ENCODE results near the gene EPHB3. TPM values are rescaled to one million over a fixed set of nuclear protein-coding genes. Genes with fewer than 3 reads are reported as not detected.

Gene EPHB3
- total RNA-seq, result 1.6 TPM
- long read RNA-seq, full-length matches to known transcripts, result 3 of 6 reads
- long read RNA-seq, partial matches to known transcripts, result 2 of 6 reads
- long read RNA-seq, other reads (novel, unspliced or antisense), result 1 of 6 reads

DNA sequence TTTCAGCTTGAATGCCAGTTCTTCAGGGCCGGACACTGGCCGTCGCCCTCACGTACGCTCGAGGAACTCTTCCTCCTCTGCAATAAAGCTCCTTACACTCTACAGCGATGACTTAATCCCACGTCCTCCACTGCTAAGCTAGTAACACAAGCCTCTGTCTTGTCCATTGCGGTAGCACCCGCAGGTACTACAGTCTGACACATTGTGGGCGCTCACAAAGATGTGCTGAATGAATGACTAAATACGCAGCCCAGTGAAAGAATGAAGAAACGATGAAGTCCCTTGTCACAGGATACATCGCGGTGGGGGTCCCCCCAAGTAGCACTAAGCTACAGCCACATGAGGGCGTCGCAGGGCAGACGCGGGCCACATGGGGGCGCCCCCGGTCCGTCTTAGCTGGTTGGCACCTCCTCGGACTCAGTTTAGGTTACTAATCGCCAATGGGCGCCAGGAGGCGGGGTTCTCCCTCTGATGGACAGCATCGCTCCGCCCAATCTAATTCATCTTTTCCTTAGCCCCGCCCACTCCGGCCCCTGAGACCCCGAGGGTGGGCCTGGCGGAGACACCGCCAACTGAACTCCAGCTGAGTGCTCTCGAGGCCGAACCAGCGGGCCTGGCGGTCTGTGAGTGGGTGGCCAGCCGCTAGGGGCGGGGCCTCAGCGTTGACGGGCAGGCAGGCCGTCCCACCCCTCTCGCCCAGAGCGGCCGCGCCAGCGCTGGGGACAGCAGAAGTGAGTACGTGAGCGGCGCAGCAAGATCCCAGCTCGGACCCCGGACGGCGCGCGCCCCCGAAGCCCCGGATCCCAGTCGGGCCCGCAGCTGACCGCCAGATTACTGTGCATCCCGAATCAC, at the start of gene EPHB3:
TSS of gene EPHB3 (plus strand) at position 725 of the 852 bp plus-strand sequence. CDS start 451 bp downstream, outside the sequence.
- peak; percentile 99 for DNase-seq (ENCODE audit: missing footprints)
- intact Hi-C loops (cut with DNase I), result loop anchor here (1.0 kb wide), 2 partner anchors 166 to 216 kb away; no protein-coding TSS in a partner anchor
- peak; percentile 98 for ATAC-seq

DNA sequence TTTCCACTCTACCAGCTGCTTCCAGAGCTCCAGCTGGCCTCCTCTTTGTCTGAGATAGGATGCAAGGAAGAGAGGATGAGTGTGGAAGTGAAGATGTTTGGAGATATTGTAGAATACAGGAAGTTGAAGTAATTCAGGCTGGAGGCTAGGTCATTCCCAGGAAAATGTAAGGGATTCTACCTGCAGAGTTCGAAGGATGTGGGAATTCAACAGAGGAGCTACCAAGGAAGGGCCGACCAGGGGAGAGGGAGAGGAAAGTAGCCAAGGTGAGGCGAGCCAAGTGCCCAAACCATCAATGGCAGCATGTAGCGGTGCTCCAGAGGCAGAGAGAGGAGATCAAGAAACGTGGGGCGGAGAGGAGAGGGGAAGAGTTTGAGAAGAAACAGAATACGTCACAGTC, 49.0 kb upstream of the EPHB3 start:
- ATAC-seq (no peak), DNase-seq (ENCODE audit: missing footprints) (no peak)
- intact Hi-C loops (cut with DNase I), result loop anchor here (1.0 to 2.0 kb wide), 2 partner anchors 94 to 141 kb away; no protein-coding TSS in a partner anchor

- DNase-seq (ENCODE audit: missing footprints), result peak; percentile 90
- peak; percentile 98 for ATAC-seq
- intact Hi-C loops (cut with DNase I), result loop anchor here (1.0 to 2.0 kb wide), 2 partner anchors 95 to 142 kb away; no protein-coding TSS in a partner anchor
Observed at GRCh38 chr3:184513276-184514170, 48.1 kb upstream of the EPHB3 start.

- peak; percentile 9 for ATAC-seq
- intact Hi-C loops (cut with DNase I), result no loop called here
Observed at GRCh38 chr3:184514171-184514490, 47.5 kb upstream of the EPHB3 start.

DNA sequence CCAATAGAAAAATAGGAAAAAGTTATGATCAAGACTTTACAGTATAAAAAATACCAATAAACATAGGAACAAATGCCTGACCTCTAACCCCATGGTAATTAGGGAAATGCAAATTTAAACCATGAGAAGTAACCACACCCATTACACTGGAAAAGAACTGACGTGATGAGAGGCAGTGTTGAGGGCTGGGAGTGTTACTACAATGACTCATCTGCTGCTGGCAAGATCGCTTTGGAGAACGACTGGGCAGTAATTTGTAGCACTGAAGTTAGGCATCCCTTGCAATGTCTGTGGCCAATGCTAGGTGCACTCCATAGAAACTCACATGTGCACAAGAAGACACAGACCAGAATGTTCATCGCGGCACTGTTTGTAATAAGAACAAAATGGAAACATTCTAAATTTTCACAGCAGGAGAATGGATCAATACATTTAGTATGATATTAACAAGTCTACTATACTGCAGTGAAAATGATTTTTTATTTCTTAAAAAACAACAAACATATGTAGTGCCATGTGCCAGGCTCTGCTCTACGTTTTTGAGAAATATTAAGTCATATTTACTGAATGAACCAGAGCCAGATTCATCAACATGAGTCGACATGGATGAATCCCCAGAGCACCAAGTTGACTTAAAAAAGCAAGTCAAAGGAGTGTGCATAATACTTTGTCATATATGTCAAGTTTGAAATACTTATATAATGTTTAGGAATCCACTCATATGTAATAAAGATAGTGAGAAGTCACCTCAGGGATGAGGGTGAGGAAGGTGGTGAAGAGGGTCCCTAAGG, 37.6 kb upstream of the EPHB3 start:
- intact Hi-C loops (cut with DNase I), result no loop called here
- DNase-seq (ENCODE audit: missing footprints) (no peak), ATAC-seq (no peak)

More at GRCh38 chr3:184514171-184514490, 47.5 kb upstream of the EPHB3 start:
- DNase-seq (ENCODE audit: missing footprints), result no peak

- intact Hi-C loops (cut with DNase I), result no loop called here
- DNase-seq (ENCODE audit: missing footprints), result no peak
- no peak for ATAC-seq
Observed at GRCh38 chr3:184524981-184525336, 36.6 kb upstream of the EPHB3 start.

GRCh38 chr3:184525337-184526087, 36.1 kb upstream of the EPHB3 start:
- peak; percentile 65 for DNase-seq (ENCODE audit: missing footprints)
- intact Hi-C loops (cut with DNase I), result no loop called here
- peak; percentile 8 for ATAC-seq

GRCh38 chr3:184526088-184526433, 35.5 kb upstream of the EPHB3 start:
- ATAC-seq (no peak), DNase-seq (ENCODE audit: missing footprints) (no peak)
- intact Hi-C loops (cut with DNase I), result no loop called here

DNA sequence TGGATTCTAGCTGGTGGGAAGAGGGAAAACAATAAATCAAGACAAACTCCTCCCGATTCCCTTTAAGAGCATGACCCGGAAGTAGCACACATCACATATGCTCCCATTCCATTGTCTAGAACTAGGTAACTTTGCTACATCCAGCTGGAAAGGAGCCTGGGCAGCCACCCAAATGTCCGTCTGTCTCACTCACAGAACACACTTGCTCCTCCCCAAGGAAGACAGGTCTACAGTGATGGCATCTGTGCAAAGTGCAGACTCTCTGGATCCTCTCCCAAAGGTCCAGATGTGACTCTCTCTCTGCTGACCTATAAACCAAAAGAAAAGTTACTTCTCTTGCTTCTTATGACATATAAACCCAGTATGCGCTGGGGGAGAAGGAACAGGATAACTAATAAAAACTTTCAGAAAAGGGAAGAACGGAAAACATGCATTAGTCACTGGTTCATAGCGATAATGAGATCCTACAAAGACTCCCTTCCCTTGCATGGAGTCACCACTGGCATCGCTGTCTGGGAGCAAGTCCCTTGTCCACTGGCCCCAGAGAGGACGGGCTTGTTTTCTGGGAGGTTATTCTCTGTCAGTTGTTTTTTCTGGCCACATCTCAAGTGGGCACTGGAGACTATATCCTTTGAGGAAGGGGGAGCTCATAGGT, 29.8 kb upstream of the EPHB3 start:
- DNase-seq (ENCODE audit: missing footprints) (no peak), ATAC-seq (no peak)
- intact Hi-C loops (cut with DNase I), result no loop called here

DNA sequence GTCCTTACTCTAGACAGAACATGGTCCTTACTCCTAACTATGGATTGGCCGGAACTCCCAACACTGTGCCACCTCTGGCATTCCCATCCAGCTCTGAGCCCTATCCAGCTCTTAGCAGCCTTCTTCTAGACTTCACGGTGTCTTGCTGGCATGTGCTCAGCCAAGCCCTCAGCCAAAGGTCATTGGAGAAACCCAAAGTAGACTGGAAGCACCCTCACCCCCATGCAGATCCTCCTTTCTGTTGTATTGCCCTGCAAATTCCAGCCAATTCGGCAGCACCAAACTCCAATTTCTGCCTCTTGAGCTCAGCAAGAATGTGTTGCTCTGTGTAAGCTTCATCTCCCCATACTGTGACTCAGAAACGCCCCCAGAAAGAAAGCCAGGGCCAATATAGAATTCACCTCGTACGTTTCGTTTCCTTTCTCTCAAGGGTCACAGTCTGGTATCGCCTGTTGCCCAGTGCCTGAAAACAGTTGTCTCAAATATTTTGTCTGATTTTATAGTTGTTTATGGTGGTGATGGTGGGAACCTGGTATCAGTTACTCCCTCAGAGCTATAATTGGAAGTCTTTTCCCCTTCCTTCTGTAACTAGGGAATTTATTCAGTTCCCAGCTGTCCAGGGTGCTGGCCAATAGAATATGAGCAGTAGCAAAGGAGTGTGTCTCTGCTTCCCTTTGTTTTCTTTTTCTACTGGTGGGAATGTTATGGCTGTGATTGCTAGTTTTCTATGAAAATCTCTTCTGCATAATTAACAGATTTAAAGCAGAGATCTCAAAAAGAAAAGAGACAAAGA, 28.4 kb upstream of the EPHB3 start:
- intact Hi-C loops (cut with DNase I), result no loop called here
- DNase-seq (ENCODE audit: missing footprints) (no peak), ATAC-seq (no peak)

GRCh38 chr3:184537885-184538665, 23.5 kb upstream of the EPHB3 start:
- intact Hi-C loops (cut with DNase I), result no loop called here
- DNase-seq (ENCODE audit: missing footprints), result no peak
- no peak for ATAC-seq

DNA sequence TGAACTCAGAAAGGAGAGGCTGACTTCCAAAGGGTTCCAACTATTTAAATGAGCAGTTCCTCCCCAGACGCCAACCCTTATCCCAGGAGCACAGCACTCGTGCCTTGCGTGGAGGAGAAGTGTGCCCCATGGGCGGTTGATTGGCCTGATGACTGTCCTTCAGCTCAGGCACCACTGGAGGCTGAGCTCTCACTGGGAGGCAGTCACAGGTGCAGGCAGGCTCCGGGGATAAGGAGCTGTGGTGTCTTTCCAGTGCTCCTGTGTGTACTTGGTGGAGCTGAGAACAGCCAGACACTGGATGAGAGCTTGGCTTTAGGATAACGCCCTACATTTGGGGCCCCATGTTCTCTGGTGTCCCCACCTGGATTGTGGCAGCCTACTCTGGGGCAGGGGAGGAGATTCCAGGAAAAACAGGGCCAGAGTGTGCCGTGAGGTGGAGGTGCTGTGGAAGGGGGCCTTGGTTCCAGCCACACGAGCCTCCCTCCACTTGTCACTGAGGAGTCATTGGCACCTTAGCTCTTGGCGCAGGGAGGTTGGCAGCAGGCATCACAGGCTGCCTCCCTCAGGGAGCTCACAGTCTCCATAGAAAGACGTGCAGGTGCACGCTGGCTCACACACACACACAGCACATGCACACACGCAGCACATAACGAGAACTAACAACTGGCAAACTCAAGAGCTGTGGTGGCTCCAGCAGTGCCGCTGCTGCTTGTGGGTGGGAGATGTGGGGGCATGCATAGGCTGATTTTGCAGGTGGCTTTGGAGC, 22.7 kb upstream of the EPHB3 start:
- DNase-seq (ENCODE audit: missing footprints) (no peak), ATAC-seq (no peak)
- intact Hi-C loops (cut with DNase I), result no loop called here

- ATAC-seq (no peak), DNase-seq (ENCODE audit: missing footprints) (no peak)
- intact Hi-C loops (cut with DNase I), result loop anchor here (5.0 kb wide), 1 partner anchor 123 kb away; no protein-coding TSS in a partner anchor
Observed at GRCh38 chr3:184539801-184540435, 21.7 kb upstream of the EPHB3 start.

- ATAC-seq (no peak), DNase-seq (ENCODE audit: missing footprints) (no peak)
- intact Hi-C loops (cut with DNase I), result loop anchor here (5.0 kb wide), 1 partner anchor 124 kb away; no protein-coding TSS in a partner anchor
Observed at GRCh38 chr3:184540777-184541681, 20.6 kb upstream of the EPHB3 start.
